IPS DF 4.7 (cell line): ENCODE measurements around the gene ERFE.

Experiments
- DNase-seq: peaks from one replicate; pipeline ENCODE4 v3.0.0-alpha.2; 2013; ENCODE audit warnings: low spot score; ENCODE audit errors: extremely low read depth

ERFE gene

DNA sequence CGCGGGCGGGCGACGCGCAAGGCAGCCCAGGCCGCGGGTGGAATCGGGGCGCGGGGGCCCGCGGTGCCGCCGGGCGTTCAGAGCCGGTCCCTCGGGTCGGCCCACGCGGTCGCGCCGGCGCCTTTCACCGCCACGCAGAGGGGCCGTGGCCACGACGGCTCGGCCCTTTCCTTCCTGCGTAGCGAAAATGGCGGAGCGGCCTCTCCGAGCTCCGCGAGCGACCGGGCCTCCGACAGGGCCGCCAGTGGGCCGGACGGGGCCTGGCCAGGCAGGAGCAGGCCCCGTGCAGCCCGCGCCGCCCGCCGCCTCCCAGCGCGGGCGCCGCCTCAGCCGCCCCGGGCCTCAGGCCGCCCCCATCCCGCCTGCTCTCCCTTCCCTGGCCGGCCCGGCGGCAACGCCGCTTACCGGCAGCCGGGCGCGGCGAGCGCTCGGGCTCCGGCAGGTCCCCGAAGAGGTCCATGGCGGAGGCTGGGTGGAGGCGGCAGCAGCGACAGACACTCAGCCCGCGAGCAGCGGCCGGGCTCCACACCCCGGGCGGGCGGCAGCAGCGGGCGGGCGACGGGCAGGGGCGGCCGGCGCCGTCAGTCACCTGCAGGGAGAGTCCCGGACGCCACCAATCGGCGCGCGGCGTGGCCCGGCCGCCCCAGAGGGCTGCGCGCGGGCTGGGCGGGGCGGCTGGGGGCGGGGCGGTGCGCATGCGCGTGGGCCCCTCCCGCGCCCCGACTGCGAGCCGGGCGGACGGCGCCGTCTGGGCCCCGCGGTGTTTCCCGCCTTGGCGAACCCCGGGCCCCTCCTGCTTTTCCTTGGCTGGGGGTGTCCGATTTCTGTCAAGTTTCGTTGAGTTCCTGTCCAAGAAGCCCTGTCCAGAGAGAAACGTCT is 44.6 kb downstream of the ERFE start, which contains the start of gene ILKAP:
Gene ILKAP (minus strand): TSS at position 602 of the 879 bp plus-strand sequence. CDS start 142 bp downstream, at position 460.
- no peak for DNase-seq

GRCh38 chr2:238203973-238204683 is 45.4 kb downstream of the ERFE start:
- no peak for DNase-seq

DNA sequence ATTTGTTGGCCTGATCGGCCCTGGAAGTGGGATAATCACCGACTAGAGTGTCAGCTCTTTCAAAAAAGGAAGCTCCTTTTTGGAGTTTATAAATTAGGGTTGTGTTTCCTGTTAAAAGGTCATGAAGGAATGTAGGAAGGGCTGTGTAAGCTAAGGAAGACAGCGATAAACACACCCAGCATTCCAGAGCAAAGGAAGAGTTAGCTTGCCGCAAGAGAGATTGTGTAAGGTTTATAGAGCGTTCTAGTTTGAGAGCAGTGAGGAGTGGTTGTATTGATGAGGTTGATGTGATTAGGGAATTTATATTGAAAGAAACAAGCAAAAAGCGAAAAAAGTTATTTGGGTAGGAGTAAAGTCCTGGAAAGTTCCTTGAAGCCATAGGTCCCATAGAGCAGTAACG is 48.2 kb downstream of the ERFE start:
- DNase-seq: no peak

GRCh38 chr2:238216651-238217184 is 57.9 kb downstream of the ERFE start:
- no peak for DNase-seq
